HG03064 (cell line): ENCODE measurements around the gene ETS1.

Experiments
- ATAC-seq: cut with Tn5 transposase; IDR thresholded peaks from one replicate; pipeline ENCODE4 v1.9.1; 2021; ENCODE audit warnings: low read depth; ENCODE audit not compliant: unreplicated experiment

The ETS1 gene

GRCh38 chr11:128520888-128521681 is 66.3 kb downstream of the ETS1 start:
- ATAC-seq, result no peak

DNA sequence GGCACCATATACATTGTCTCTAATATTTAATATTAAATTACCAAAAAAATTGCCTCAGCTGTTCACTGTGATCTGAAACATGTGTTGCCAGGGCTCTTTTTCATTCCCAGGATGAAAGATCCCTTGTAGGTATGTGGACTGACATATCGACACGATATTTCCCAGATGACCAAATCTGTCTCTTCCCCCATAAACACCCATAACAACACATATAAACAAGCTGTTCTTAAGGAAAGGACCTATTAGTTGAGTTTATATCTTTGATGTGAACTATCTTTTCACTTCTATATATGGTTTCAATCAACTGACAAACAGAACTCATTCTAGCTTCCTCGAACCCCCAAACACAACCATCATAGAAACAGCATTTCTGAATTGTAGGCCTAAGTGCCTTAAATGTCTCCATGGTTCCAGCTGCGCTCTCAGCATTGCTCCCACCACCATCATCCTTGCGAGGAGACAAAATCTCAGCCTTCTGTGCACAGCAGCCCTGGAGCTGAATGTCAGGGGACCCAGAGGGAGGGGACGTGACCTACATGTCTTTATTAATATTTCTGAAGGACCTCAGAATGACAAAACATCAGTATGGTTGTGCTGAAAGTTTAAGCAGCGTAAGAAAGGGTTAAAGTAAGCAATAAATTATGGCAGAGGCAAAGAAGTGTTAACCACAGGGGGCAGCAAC is 67.0 kb downstream of the ETS1 start:
- no peak for ATAC-seq

- ATAC-seq, result no peak
Measured at GRCh38 chr11:128519338-128519737, 68.0 kb downstream of the ETS1 start.

- no peak for ATAC-seq
Measured at GRCh38 chr11:128518493-128519207, 68.7 kb downstream of the ETS1 start.

DNA sequence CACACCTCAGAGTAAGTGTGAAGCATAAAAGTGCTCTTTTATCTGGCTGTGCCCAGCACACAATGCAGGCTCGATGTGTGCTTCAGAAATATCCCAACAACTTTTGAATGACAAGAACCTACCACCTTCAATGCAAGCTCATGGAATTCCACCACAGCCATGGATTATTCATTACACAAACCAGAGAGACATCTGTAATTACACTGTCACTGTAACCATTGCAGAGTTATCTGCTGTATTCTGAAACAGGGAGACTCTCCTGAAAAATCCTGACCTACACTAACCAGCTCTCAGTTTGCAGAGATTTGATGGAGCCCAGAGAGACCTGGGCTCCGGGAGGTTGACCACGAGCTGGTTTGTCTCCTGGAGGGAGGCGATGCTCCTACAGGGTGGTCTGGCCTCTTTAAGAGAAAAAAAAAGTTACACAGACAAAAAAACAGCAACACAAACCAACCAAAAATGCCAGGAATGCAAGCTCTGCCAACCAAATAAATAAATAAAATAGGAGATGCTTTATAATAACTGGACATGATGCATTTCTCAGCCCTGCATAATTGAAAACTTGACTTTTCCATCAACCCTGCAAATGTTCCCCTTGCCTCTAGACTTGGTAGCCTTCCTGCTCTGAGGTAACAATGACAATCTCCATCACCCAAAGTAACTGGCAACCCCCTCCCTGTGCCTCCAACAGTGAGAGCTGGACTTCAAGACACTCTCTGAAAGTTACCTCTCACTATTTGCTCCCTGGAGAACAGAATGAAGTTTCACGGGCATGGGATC is 69.7 kb downstream of the ETS1 start:
- ATAC-seq, result no peak

DNA sequence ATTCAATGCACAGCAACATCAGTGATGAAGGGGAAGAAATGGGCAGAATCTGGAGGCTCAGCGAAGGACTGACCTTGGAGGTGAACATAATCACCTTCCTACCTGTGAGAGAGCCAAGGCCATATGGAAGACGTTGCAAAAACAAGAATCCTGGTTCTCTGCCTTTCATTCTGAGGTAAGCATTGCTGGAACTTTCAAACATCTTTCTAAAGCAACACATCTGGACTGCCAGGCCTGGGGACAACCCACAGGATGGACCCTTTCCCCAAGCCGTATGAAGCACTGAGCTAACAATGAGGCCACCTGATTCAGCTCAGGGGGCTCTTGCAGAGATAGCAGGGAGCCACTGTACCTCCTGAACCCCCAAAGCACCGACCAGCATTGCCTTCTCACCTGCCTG is 70.5 kb downstream of the ETS1 start:
- ATAC-seq, result no peak

- ATAC-seq, result no peak
Measured at GRCh38 chr11:128515826-128516778, 71.3 kb downstream of the ETS1 start.

DNA sequence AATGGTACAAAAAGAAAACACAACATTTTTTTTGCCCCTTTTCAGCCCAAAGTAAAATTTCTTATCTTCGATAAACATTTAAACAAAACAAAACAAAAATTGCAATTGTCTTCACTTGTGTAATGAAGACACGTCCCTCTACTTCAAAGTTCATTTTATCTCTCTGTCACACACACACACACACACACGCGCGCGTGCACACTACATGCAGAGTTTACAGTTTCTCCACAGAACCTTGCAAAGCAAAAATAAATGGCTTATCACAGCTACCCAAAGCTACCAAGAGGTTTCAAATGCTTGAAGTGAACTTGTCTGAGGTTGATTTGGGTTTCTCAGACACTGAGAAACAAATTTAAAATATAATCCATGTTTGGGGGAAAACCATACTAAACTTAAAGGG is 72.3 kb downstream of the ETS1 start:
- ATAC-seq, result no peak

GRCh38 chr11:128513915-128514681 is 73.3 kb downstream of the ETS1 start:
- no peak for ATAC-seq

DNA sequence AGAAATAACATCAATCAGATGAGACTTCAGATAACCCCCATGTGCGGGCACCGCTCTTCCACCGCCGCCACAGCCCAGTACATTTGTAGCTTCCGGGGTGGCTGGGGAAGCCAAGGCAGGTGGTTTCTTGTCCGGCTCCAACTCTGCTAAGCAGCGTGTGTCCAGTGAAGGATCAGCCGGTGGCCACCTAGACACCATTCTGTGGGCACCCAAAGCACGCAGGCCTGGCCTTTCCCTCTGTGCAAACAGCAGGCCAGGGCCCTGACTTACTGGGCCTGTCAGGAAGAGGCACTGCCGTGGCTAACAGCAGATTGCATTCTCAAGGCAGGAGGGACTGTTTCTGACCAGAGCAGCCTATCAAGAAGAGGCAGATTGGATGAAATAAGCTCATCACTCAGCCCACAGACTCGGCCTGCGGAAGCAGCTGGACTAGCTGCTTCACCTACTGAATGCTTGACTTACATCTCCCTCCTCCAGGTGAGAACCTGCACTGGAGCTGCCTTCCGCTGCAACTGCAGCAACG is 74.8 kb downstream of the ETS1 start:
- ATAC-seq, result no peak

DNA sequence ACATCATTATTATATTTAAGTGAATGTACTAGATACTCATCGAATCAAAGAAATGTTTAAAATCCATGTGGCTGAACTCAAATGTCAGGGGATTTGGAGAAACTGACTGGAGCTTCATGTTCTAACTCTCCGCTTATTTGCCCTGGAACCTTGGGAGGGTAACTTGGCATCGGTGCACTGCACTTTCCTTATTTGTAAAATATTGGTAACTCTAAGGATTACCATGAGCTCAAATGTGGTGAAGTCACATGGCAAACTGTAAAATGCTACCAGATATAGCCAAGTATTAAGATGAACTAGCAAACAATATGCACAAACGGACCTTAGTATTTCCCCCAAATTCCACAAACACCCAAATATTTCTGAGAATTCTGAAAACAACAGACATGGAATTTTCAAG is 75.6 kb downstream of the ETS1 start:
- ATAC-seq, result no peak

- ATAC-seq, result no peak
Measured at GRCh38 chr11:128509621-128510389, 77.6 kb downstream of the ETS1 start.

GRCh38 chr11:128508770-128509510 is 78.4 kb downstream of the ETS1 start:
- ATAC-seq, result no peak

- no peak for ATAC-seq
Measured at GRCh38 chr11:128507936-128508335, 79.4 kb downstream of the ETS1 start.

- no peak for ATAC-seq
Measured at GRCh38 chr11:128506999-128507611, 80.3 kb downstream of the ETS1 start.

DNA sequence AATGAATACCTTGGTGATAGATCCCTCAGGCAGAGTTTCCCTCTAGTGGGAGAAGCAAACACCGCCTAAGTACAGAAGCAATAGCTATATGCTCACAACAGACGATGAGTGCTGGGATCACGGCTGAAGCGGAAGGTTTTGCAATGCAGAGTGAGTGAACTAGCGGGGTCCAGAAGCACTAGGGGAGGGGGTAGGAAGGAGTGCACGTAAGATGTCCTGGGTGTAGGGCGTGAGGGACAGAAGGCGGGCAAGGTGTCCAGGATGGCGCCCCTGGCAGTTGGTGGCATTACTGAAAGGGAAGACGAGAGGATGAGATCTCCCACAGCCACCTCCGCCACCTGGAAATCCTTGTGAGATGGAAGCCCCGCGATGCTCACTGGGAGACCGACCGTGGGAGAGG is 81.0 kb downstream of the ETS1 start:
- ATAC-seq, result no peak
